GM23248 (cell line): ENCODE data around the gene ZNF608. TPM values are rescaled to one million over a fixed set of nuclear protein-coding genes. Genes with fewer than 3 reads are reported as not detected.
A peak's percentile ranks its signal among the peaks of the same experiment; 100 is the strongest.

ENCODE experiments used
- DNase-seq: peaks from one replicate; pipeline ENCODE4 v3.0.0-alpha.2; 2015
- H2AFZ ChIP-seq: fragments of 200-600 bp; sonication (generic); 2 replicates; pipeline ENCODE4 v1.6.1; 2016; ENCODE audit warnings: antibody characterized with exemption
- H3F3A ChIP-seq: fragments of 200-600 bp; sonication (generic); 2 replicates; pipeline ENCODE4 v1.6.1; 2016; ENCODE audit warnings: mild to moderate bottlenecking, antibody characterized with exemption, mixed run types; ENCODE audit not compliant: insufficient read depth
- H3K27ac ChIP-seq: fragments of 200-600 bp; sonication (generic); 2 replicates; pipeline ENCODE4 v1.5.1; 2016; ENCODE audit warnings: mild to moderate bottlenecking
- H3K27me3 ChIP-seq: fragments of 200-600 bp; sonication (generic); replicated peaks from 2 replicates; pipeline ENCODE4 v1.6.1; 2016; ENCODE audit warnings: mild to moderate bottlenecking; ENCODE audit not compliant: insufficient read depth
- H3K36me3 ChIP-seq: fragments of 200-600 bp; sonication (generic); 2 replicates; pipeline ENCODE4 v1.6.1; 2016; ENCODE audit warnings: low read depth, mild to moderate bottlenecking
- H3K4me1 ChIP-seq: fragments of 200-600 bp; sonication (generic); 2 replicates; pipeline ENCODE4 v1.6.1; 2016; ENCODE audit warnings: mild to moderate bottlenecking; ENCODE audit not compliant: insufficient read depth
- H3K4me2 ChIP-seq: fragments of 200-600 bp; sonication (generic); one replicate; pipeline ENCODE4 v1.6.1; 2016; ENCODE audit warnings: mild to moderate bottlenecking; ENCODE audit not compliant: unreplicated experiment
- H3K4me3 ChIP-seq: fragments of 200-600 bp; sonication (generic); 2 replicates; pipeline ENCODE4 v1.5.1; 2016; ENCODE audit warnings: mild to moderate bottlenecking
- H3K79me2 ChIP-seq: fragments of 200-600 bp; sonication (generic); 2 replicates; pipeline ENCODE4 v1.6.1; 2016; ENCODE audit warnings: mild to moderate bottlenecking; ENCODE audit not compliant: insufficient read depth
- H3K9ac ChIP-seq: fragments of 200-600 bp; sonication (generic); 2 replicates; pipeline ENCODE4 v1.6.1; 2016; ENCODE audit warnings: mild to moderate bottlenecking
- H3K9me2 ChIP-seq: fragments of 200-600 bp; sonication (generic); 2 replicates; pipeline ENCODE4 v1.6.1; 2016; ENCODE audit warnings: mixed run types, mild to moderate bottlenecking, moderate library complexity; ENCODE audit not compliant: insufficient read depth
- H3K9me3 ChIP-seq: fragments of 200-600 bp; sonication (generic); one replicate; pipeline ENCODE4 v1.6.1; 2017; ENCODE audit warnings: low read depth
- H4K20me1 ChIP-seq: fragments of 200-600 bp; sonication (generic); 2 replicates; pipeline ENCODE4 v1.6.0; 2016; ENCODE audit not compliant: insufficient read depth
- EZH2 ChIP-seq: fragments of 200-600 bp; sonication (generic); IDR thresholded peaks from 2 replicates; pipeline ENCODE4 v1.6.1; 2018; ENCODE audit warnings: antibody characterized with exemption, mild to moderate bottlenecking; ENCODE audit not compliant: insufficient read depth, poor library complexity, severe bottlenecking
- EZH2phosphoT487 ChIP-seq: fragments of 200-600 bp; sonication (generic); IDR thresholded peaks from 2 replicates; pipeline ENCODE4 v1.6.1; 2018; ENCODE audit warnings: antibody characterized with exemption, moderate library complexity, mild to moderate bottlenecking, low read depth; ENCODE audit not compliant: insufficient read depth
- WGBS, 2 experiments: methylation state at CpG; one replicate each; pipeline ENCODE4 v1.1.6; 2015 to 2017; ENCODE audit warnings: low lambda C conversion rate in 2 of 2, low coverage in 1 of 2; ENCODE audit errors: missing lambda C conversion rate in 2 of 2; 5-methylcytosine and 5-hydroxymethylcytosine counted together
- in situ Hi-C: fragments of 300-500 bp; cut with MboI; formaldehyde crosslinking; loops from 2 replicates; pipeline ENCODE4 v1.15.0; 2020
- polyA plus RNA-seq: library from polyadenylated mRNA; unstranded; fragments of >200 nt; fragmentation: Nextera tagmentation; extraction: Ambion mirVana; gene quantifications from 2 replicates; pipeline ENCODE4 v1.2.1, GENCODE V29; 2016
- total RNA-seq: library from RNA; depleted of rRNA; stranded (reverse); fragments of >200 nt; shearing (Covaris generic); gene quantifications from 2 replicates; pipeline ENCODE4 v1.2.3, GENCODE V29; 2014

ZNF608 gene
- total and polyA plus RNA-seq, 2 experiments from 2014 or later, result 1.4 to 2.4 TPM

DNA sequence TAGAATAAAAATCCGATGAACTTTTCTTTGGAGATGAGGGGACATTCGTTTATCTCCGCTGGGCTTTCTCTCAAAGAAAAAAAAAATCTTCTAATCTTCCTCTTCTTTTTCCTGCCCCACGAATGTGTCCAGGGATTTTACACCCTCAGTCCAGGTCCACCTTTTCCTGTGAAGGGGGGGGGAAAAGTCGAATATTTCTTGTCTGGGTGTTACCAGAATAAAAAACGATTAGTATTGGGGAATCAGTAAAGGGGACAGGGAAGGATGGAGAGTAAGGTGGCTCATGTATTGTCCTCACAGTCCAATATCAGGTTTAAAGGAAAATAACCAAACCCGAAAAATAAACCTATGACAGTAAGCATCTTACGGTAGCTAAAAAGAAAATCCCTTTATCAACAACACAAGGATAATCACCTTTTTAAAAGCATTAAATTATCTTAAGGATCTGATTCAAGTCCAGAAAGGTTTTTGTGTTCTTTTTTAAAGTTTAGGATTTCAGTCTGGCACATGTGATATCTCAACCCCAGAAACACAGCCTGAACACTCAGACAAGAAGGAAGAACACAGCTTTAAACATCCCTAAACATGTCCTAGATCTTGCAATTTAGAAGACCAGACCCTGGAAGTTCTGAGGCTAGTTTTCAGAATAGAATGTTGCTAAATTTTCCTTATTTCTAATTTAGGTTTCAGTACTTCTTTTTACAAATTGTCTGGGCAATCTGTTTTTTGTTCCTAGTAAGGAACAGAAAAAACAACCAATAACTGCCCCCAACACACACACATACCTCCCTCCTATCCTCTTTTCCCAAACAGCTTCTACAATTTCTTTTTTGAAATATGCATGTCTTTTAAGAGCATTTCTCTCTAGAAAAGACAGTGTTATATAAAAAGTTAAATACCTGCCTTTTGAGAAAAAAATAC, 1.2 kb downstream of the ZNF608 start:
- no peaks in the 10 kb centered on the region for H3K9me2 ChIP-seq
- H3K27ac ChIP-seq, result no peak overlapping the region
- peak overlapping the region; percentile 94 for H3K4me3 ChIP-seq
- H4K20me1 ChIP-seq, result no peaks in the 10 kb centered on the region
- H3F3A ChIP-seq, result peaks cover 62% of the 10 kb centered on the region
- H3K4me1 ChIP-seq, result peaks cover 59% of the 10 kb centered on the region
- in situ Hi-C loops, result no loop called here
- no peaks in the 10 kb centered on the region for H3K79me2 ChIP-seq
- H3K9me3 ChIP-seq, result no peaks in the 10 kb centered on the region
- H3K27me3 ChIP-seq, result no peaks in the 10 kb centered on the region
- no peaks in the 10 kb centered on the region for H3K36me3 ChIP-seq
- peak overlapping the region; percentile 100 for H3K4me2 ChIP-seq
- peak overlapping the region; percentile 78 for H3K9ac ChIP-seq
- TF ChIP-seq EZH2 (no peak), EZH2phosphoT487 (no peak)
- no peak for DNase-seq
- H2AFZ ChIP-seq, result peak overlapping the region; percentile 95; the same call in 1 of the 2 replicates
- whole genome bisulfite sequencing, 2 experiments, result 54 to 57% methylated on average over 8 of the region's 8 CpGs

DNA sequence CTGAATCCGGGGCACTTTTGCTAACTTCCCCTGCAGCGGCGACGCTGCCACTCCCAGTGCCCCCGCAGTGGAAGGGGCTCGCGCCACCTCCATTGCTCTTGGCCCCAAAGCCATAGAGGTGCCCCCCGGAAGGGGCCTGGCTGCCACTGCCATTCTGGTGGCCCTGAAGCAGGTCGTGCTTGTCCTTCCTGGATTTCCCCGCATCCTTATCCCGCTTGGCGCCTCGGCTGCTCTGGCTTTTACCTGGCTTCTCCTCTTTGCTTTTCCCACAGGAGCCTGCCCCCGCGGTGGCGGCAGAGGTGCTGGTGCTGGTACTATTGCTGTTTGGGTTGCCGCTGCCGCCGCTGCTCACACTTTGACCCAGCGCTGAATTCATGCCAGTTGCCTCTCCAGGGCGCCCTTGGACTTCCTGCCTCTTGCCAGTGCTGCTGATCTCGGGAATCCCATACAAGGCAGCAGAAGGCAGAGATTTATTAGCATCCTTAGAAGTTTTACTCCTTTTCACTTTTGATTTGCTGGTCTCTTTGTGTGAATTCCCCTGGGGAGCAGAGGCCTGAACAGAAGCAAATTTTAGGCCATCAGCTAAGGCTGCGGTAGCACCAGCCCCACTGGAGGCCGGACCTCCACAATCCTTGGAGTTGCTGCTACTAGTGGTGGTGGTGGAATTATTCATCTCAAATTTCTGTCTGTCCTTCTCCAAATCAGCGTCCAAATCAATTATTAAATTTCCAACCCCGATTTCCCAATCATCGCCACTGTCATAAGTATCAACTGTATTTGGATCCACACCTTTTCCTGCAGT, 2.1 kb downstream of the ZNF608 start:
- Histone ChIP-seq H3K4me3 (peak overlapping the region; percentile 94), H3K4me1 (peaks cover 59% of the 10 kb centered on the region), H2AFZ (peak overlapping the region; percentile 73), H3K36me3 (no peaks in the 10 kb centered on the region), H4K20me1 (no peaks in the 10 kb centered on the region), H3K27me3 (no peaks in the 10 kb centered on the region), H3K9me3 (no peaks in the 10 kb centered on the region), H3K27ac (no peak overlapping the region), H3F3A (peaks cover 62% of the 10 kb centered on the region), H3K9me2 (no peaks in the 10 kb centered on the region), H3K79me2 (0 out of 2 replicates have a peak, but pooled peaks cover 5% of the 10 kb centered on the region), H3K4me2 (peak overlapping the region; percentile 100), H3K9ac (peak overlapping the region; percentile 44)
- no peak for TF ChIP-seq EZH2
- no peak for TF ChIP-seq EZH2phosphoT487
- peak; percentile 49 for DNase-seq
- 13 to 19% methylated on average over 19 to 27 of the region's 27 CpGs for WGBS, 2 experiments
- in situ Hi-C loops, result no loop called here

DNA sequence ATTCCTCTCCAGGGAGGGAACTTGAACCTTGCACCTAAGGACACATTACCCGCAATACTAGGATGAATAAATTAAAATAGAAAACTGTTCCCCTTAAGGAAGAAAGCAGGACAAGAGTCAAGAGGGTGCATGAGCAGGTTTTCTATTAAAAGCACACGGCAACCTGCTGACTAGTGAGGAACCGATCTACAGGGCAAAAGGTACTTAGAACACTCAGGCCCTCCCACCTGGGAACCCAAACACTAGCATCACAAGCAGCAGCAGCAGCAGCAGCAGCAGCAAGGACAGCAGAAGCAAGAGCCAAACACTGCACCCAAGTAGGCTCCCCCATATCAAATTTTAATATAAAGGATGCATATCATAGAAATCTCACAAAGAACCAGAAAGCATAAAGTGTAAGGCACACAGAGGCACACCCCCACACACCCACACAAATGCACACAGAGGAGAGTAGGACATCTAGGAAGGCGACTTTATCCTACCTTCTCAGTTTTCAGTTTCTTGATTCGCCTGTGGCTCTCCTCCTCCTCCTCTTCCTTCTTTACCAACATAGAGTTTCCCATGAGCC, 2.8 kb downstream of the ZNF608 start:
- Histone ChIP-seq H3K36me3 (no peaks in the 10 kb centered on the region), H3K9ac (peak overlapping the region; percentile 44), H3F3A (peaks cover 58% of the 10 kb centered on the region), H3K9me2 (no peaks in the 10 kb centered on the region), H4K20me1 (no peaks in the 10 kb centered on the region), H3K79me2 (0 out of 2 replicates have a peak, but pooled peaks cover 5% of the 10 kb centered on the region), H2AFZ (peak overlapping the region; percentile 73), H3K27me3 (no peaks in the 10 kb centered on the region), H3K27ac (no peak overlapping the region), H3K4me2 (peak overlapping the region; percentile 100), H3K4me3 (peak overlapping the region; percentile 94), H3K4me1 (peaks cover 59% of the 10 kb centered on the region), H3K9me3 (no peaks in the 10 kb centered on the region)
- 24 to 25% methylated on average over 5 of the region's 5 CpGs for WGBS, 2 experiments
- DNase-seq, result peak; percentile 17
- no peak for TF ChIP-seq EZH2
- in situ Hi-C loops, result no loop called here

GRCh38 chr5:124742983-124743601, 3.3 kb downstream of the ZNF608 start:
- H3K4me1 ChIP-seq, result peaks cover 59% of the 10 kb centered on the region
- 0 out of 2 replicates have a peak overlapping the region, but pooled peaks have one; percentile 44 for H3K9ac ChIP-seq
- H3K79me2 ChIP-seq, result 0 out of 2 replicates have a peak, but pooled peaks cover 5% of the 10 kb centered on the region
- H3K9me2 ChIP-seq, result no peaks in the 10 kb centered on the region
- DNase-seq, result peak; percentile 85
- peak overlapping the region; percentile 94 for H3K4me3 ChIP-seq
- no peaks in the 10 kb centered on the region for H3K9me3 ChIP-seq
- no peaks in the 10 kb centered on the region for H3K27me3 ChIP-seq
- peaks cover 52% of the 10 kb centered on the region for H3F3A ChIP-seq
- TF ChIP-seq EZH2phosphoT487, result no peak
- TF ChIP-seq EZH2, result no peak
- 5 to 8% methylated on average over 8 of the region's 8 CpGs for WGBS, 2 experiments
- H3K36me3 ChIP-seq, result no peaks in the 10 kb centered on the region
- no peak overlapping the region for H2AFZ ChIP-seq
- H3K4me2 ChIP-seq, result peak overlapping the region; percentile 100
- no peaks in the 10 kb centered on the region for H4K20me1 ChIP-seq
- no peak overlapping the region for H3K27ac ChIP-seq
- in situ Hi-C loops, result no loop called here
